K562 (cell line): ENCODE measurements around the gene BMP6. TPM values are rescaled to one million over a fixed set of nuclear protein-coding genes. Genes with fewer than 3 reads are reported as not detected.

ENCODE experiments used
- ATAC-seq: fragments of 200-7000 bp; cut with Tn5 transposase; 3 replicates; pipeline ENCODE4 v1.9.1; 2020; ENCODE audit warnings: moderate library complexity
- BruUV-seq: library from RNA; stranded (reverse); fragments of 400-500 nt; replicated peaks from 2 replicates; lab custom pipeline; 2021; lab: Mats Ljungman, UMichigan
- CTCF ChIA-PET: fragments of 300-600 bp; formaldehyde crosslinking; extraction: SDS; loops from one replicate; lab custom pipeline; 2021; ENCODE audit warnings: low intra/inter-chr PET ratio; lab: Yijun Ruan, JAX
- POLR2A ChIA-PET: fragments of 300-600, 350-650 bp; sonication (Branson Sonifier 250); formaldehyde crosslinking; extraction: SDS; loops from one replicate; lab custom pipeline; 2021; ENCODE audit warnings: antibody characterized with exemption, inconsistent platforms; lab: Yijun Ruan, JAX
- DNase-seq, 4 experiments: peaks; one replicate each; pipeline versions ENCODE4 v3.0.0 to v3.0.0-alpha.2; 2011 to 2018; ENCODE audit warnings: low spot score in 3 of 4, mixed read lengths in 3 of 4; ENCODE audit errors: extremely low read depth in 1 of 4
- FAIRE-seq: peaks from 2 replicates; lab custom pipeline; 2011; peaks lifted over from hg19 to GRCh38; lab: Jason Lieb, UNC
- H2AFZ ChIP-seq: 2 replicates; pipeline ENCODE4 v1.6.0; 2011; ENCODE audit warnings: low read depth, low read length, control low read depth, inconsistent platforms
- H3K27ac ChIP-seq: fragments of 200-600 bp; 3 replicates; pipeline ENCODE4 v1.8.0; 2011; ENCODE audit warnings: low read depth, mild to moderate bottlenecking, control low read depth, inconsistent platforms, low read length, moderate library complexity, mixed read lengths; ENCODE audit errors: extremely low read depth
- H3K27me3 ChIP-seq, 2 experiments: fragments of 300-600 bp in 1 of 2; 2 replicates in 1 of 2; 3 replicates in 1 of 2; pipeline versions ENCODE4 v1.6.0 to v1.8.0; 2011; ENCODE audit warnings: inconsistent platforms in 2 of 2, low read length in 2 of 2, mild to moderate bottlenecking in 1 of 2, mixed read lengths in 1 of 2, moderate library complexity in 1 of 2; ENCODE audit not compliant: control insufficient read depth in 2 of 2, insufficient read depth in 2 of 2
- H3K36me3 ChIP-seq: fragments of 300-600 bp; 3 replicates; pipeline ENCODE4 v1.8.0; 2011; ENCODE audit warnings: mild to moderate bottlenecking, low read length, inconsistent platforms; ENCODE audit not compliant: control insufficient read depth, insufficient read depth
- H3K4me1 ChIP-seq, 2 experiments: fragments of 200-600 bp in 1 of 2; replicated peaks in 1 of 2; 2 replicates in 1 of 2; 3 replicates in 1 of 2; pipeline versions ENCODE4 v1.5.1 to v1.8.0; 2011; ENCODE audit warnings: inconsistent platforms in 2 of 2, low read length in 2 of 2, mild to moderate bottlenecking in 1 of 2, mixed read lengths in 1 of 2, moderate library complexity in 1 of 2; ENCODE audit not compliant: control insufficient read depth in 2 of 2, insufficient read depth in 2 of 2
- H3K4me2 ChIP-seq: 2 replicates; pipeline ENCODE4 v1.6.1; 2011; ENCODE audit warnings: low read length, control low read depth, inconsistent platforms, mixed read lengths; ENCODE audit not compliant: insufficient read depth
- H3K4me3 ChIP-seq: fragments of 200-600 bp; sonication (generic), shearing (Covaris generic); 2 replicates; pipeline ENCODE4 v1.5.1; 2016; ENCODE audit warnings: control low read depth, inconsistent platforms
- H3K79me2 ChIP-seq: fragments of 200-600 bp; 3 replicates; pipeline ENCODE4 v1.8.0; 2011; ENCODE audit warnings: low read length, inconsistent platforms; ENCODE audit not compliant: control insufficient read depth, insufficient read depth
- H3K9ac ChIP-seq, 2 experiments: 2 replicates each; pipeline versions ENCODE4 v1.6.0 to v1.6.1; 2011; ENCODE audit warnings: low read depth in 2 of 2, low read length in 2 of 2, control low read depth in 1 of 2, inconsistent platforms in 1 of 2, mild to moderate bottlenecking in 1 of 2, mixed read lengths in 1 of 2; ENCODE audit not compliant: insufficient read depth in 1 of 2
- H3K9me1 ChIP-seq: one replicate; pipeline ENCODE4 v1.6.0; 2011; ENCODE audit warnings: inconsistent platforms, mild to moderate bottlenecking, low read length, moderate library complexity; ENCODE audit not compliant: control insufficient read depth, insufficient read depth
- H3K9me3 ChIP-seq: replicated peaks from 2 replicates; pipeline ENCODE4 v1.5.1; 2011; ENCODE audit warnings: low read depth, low read length, inconsistent platforms; ENCODE audit not compliant: control insufficient read depth, insufficient read depth
- H4K20me1 ChIP-seq: replicated peaks from 2 replicates; pipeline ENCODE4 v1.6.1; 2011; ENCODE audit warnings: low read length, inconsistent platforms, mixed read lengths; ENCODE audit not compliant: control insufficient read depth, insufficient read depth
- GATA2 ChIP-seq: sonication (generic); formaldehyde crosslinking; IDR thresholded peaks from 2 replicates; pipeline ENCODE4 v1.4.0; 2020; ENCODE audit warnings: mild to moderate bottlenecking, missing genetic modification reagents
- LCOR ChIP-seq: sonication (generic); formaldehyde crosslinking; IDR thresholded peaks from 2 replicates; pipeline ENCODE4 v1.8.0; 2022; ENCODE audit warnings: mild to moderate bottlenecking, missing genetic modification reagents
- MAZ ChIP-seq, 2 experiments: fragments of 450-650 bp in 1 of 2; sonication (generic) in 1 of 2; formaldehyde crosslinking; IDR thresholded peaks in 1 of 2; conservative IDR thresholded peaks in 1 of 2; 2 replicates each; pipeline versions ENCODE4 v1.4.0 to v1.5.0; 2020; ENCODE audit warnings: mild to moderate bottlenecking in 1 of 2, missing genetic modification reagents in 1 of 2
- SAFB2 ChIP-seq: fragments of 200-400 bp; formaldehyde crosslinking; IDR thresholded peaks from 2 replicates; pipeline ENCODE4 v1.6.1; 2018; ENCODE audit warnings: borderline replicate concordance, low read length, low read depth, moderate library complexity; ENCODE audit not compliant: severe bottlenecking
- WGBS: fragments of 100-300 bp; shearing (Covaris generic); methylation state at CpG from one replicate; pipeline ENCODE4 v1.1.6; 2016; ENCODE audit warnings: low coverage, mixed read lengths; ENCODE audit not compliant: insufficient coverage; ENCODE audit errors: missing lambda C conversion rate; 5-methylcytosine and 5-hydroxymethylcytosine counted together
- in situ Hi-C: fragments of 300-500 bp; cut with MboI; formaldehyde crosslinking; loops from 4 replicates; pipeline ENCODE4 v1.15.0; 2018; ENCODE audit warnings: inconsistent platforms, mixed read lengths
- intact Hi-C: fragments of 100-400 bp; cut with micrococcal nuclease; formaldehyde crosslinking; loops from 2 replicates; pipeline ENCODE4 v1.14.2; 2022
- polyA plus RNA-seq, 8 experiments: library from polyadenylated mRNA; depleted of rRNA in 4 of 8; stranded (reverse) in 5 of 8; unstranded in 3 of 8; fragments of >200 nt; fragmentation: Nextera tagmentation in 2 of 8; fragmentation: Illumina TruSeq in 1 of 8; extraction: Ambion mirVana in 2 of 8; extraction: Trizol in 1 of 8; gene quantifications; 2 replicates each; pipeline versions ENCODE4 v1.2.1 to v1.2.3, GENCODE V29; 2011 to 2014; ENCODE audit warnings: inconsistent platforms in 1 of 8, missing spikeins in 1 of 8
- total RNA-seq, 7 experiments: library from RNA; depleted of rRNA in 6 of 7; stranded (reverse); fragments of >200 nt in 6 of 7; fragmentation: Illumina TruSeq in 2 of 7; extraction: Trizol in 2 of 7; gene quantifications; 2 replicates each; pipeline versions ENCODE4 v1.2.1 to v1.2.3, GENCODE V29; 2011 to 2021; ENCODE audit warnings: low replicate concordance in 1 of 7
- TF ChIP-seq, protein P1 (sequence below), 2 experiments: fragments of 450-650 bp; conservative IDR thresholded peaks; 2 replicates each; pipeline ENCODE4 v1.6.1; 2017; ENCODE audit warnings: mild to moderate bottlenecking in 2 of 2, moderate library complexity in 2 of 2
- TF ChIP-seq, protein P2 (sequence below): sonication (generic); formaldehyde crosslinking; IDR thresholded peaks from 2 replicates; pipeline ENCODE4 v1.5.0; 2020; ENCODE audit warnings: missing genetic modification reagents
- TF ChIP-seq, protein P3 (sequence below): fragments of 200-400 bp; formaldehyde crosslinking; IDR thresholded peaks from 2 replicates; pipeline ENCODE4 v1.6.1; 2017; ENCODE audit warnings: mild to moderate bottlenecking, low read depth, low read length, moderate library complexity
- TF ChIP-seq, protein P4 (sequence below): sonication (generic); formaldehyde crosslinking; IDR thresholded peaks from 2 replicates; pipeline ENCODE4 v1.9.0; 2022; ENCODE audit warnings: mild to moderate bottlenecking, missing genetic modification reagents

BMP6 gene
- total and polyA plus RNA-seq, 9 of the 15 experiments (the other 6 are each of a cell fraction or from before 2014, with no cell fraction given): 0.01 to 0.13 (median 0.06) TPM; not detected in 3

DNA sequence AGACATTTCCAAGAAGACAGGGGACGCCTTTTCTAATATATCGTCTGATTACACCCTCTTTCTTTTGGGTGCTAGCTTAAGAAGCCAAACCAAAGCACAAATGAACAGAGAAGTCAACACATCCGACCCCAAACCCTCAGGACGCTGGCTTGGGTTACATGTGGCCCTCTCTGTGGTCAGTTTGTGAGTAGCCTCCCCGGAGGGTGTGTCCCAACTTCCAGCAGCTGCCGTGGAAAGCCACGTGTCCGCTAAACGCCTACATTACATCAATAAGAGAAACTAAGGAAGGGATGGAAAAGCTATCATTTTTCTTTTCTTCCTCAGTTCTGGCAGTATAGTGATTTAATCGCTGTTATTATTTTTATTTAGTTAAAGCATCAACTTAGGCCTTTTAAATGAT, 487 bp upstream of the BMP6 start:
- no TSS peak for BruUV-seq
- H3K27ac ChIP-seq: no peak overlapping the region
- no peak for DNase-seq
- H2AFZ ChIP-seq: 0 out of 2 replicates have a peak overlapping the region, but pooled peaks have one; percentile 67
- peak overlapping the region; percentile 56; the same call in 1 of the 2 replicates for H3K4me2 ChIP-seq
- ATAC-seq: no peak
- intact Hi-C loops: no loop called here
- in situ Hi-C loops: loop anchor here (5.0 kb wide), 1 partner anchor 262 kb away; no protein-coding TSS in a partner anchor
- WGBS: 5% methylated on average over 10 of the region's 10 CpGs
- H3K79me2 ChIP-seq: no peaks in the 10 kb centered on the region
- CTCF ChIA-PET: no interaction called here
- POLR2A ChIA-PET: interaction anchor here (0.6 to 1.2 kb wide), 2 partner anchors 76 to 79 kb away, joined by 3 read pairs; no protein-coding TSS in a partner anchor
- peak; percentile 15 for FAIRE-seq
- peaks cover 0 to 30% of the 10 kb centered on the region in 2 experiments; a peak in 3 of 5 replicates for H3K4me1 ChIP-seq
- no peaks in the 10 kb centered on the region for H3K9me3 ChIP-seq
- H3K9me1 ChIP-seq: no peaks in the 10 kb centered on the region
- H3K27me3 ChIP-seq: peaks cover 40 to 53% of the 10 kb centered on the region in 2 experiments
- H4K20me1 ChIP-seq: peaks cover 12% of the 10 kb centered on the region
- no peak overlapping the region for H3K9ac ChIP-seq
- no peaks in the 10 kb centered on the region for H3K36me3 ChIP-seq
- no peak overlapping the region for H3K4me3 ChIP-seq
- TF ChIP-seq LCOR (CRISPR knock-in tag): no peak; the same call in 1 of the 2 replicates
- TF ChIP-seq, protein P1, sequence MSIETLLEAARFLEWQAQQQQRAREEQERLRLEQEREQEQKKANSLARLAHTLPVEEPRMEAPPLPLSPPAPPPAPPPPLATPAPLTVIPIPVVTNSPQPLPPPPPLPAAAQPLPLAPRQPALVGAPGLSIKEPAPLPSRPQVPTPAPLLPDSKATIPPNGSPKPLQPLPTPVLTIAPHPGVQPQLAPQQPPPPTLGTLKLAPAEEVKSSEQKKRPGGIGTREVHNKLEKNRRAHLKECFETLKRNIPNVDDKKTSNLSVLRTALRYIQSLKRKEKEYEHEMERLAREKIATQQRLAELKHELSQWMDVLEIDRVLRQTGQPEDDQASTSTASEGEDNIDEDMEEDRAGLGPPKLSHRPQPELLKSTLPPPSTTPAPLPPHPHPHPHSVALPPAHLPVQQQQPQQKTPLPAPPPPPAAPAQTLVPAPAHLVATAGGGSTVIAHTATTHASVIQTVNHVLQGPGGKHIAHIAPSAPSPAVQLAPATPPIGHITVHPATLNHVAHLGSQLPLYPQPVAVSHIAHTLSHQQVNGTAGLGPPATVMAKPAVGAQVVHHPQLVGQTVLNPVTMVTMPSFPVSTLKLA (conservative IDR thresholded peaks at IDR 0.05): 0 out of 4 replicates have a peak, but pooled peaks of 1 of the 2 experiments have one; percentile 33
- no peak for TF ChIP-seq SAFB2
- no peak for TF ChIP-seq GATA2 (CRISPR knock-in tag)
- no peak for TF ChIP-seq MAZ (CRISPR knock-in tag; conservative IDR thresholded peaks at IDR 0.05 in 1 of 2, IDR thresholded peaks at IDR 0.05 in 1 of 2)
- TF ChIP-seq, protein P2, sequence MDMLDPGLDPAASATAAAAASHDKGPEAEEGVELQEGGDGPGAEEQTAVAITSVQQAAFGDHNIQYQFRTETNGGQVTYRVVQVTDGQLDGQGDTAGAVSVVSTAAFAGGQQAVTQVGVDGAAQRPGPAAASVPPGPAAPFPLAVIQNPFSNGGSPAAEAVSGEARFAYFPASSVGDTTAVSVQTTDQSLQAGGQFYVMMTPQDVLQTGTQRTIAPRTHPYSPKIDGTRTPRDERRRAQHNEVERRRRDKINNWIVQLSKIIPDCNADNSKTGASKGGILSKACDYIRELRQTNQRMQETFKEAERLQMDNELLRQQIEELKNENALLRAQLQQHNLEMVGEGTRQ (CRISPR knock-in tag): 0 out of 2 replicates have a peak, but pooled peaks have one; percentile 28
- TF ChIP-seq, protein P3, sequence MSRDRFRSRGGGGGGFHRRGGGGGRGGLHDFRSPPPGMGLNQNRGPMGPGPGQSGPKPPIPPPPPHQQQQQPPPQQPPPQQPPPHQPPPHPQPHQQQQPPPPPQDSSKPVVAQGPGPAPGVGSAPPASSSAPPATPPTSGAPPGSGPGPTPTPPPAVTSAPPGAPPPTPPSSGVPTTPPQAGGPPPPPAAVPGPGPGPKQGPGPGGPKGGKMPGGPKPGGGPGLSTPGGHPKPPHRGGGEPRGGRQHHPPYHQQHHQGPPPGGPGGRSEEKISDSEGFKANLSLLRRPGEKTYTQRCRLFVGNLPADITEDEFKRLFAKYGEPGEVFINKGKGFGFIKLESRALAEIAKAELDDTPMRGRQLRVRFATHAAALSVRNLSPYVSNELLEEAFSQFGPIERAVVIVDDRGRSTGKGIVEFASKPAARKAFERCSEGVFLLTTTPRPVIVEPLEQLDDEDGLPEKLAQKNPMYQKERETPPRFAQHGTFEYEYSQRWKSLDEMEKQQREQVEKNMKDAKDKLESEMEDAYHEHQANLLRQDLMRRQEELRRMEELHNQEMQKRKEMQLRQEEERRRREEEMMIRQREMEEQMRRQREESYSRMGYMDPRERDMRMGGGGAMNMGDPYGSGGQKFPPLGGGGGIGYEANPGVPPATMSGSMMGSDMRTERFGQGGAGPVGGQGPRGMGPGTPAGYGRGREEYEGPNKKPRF: no peak
- TF ChIP-seq, protein P4, sequence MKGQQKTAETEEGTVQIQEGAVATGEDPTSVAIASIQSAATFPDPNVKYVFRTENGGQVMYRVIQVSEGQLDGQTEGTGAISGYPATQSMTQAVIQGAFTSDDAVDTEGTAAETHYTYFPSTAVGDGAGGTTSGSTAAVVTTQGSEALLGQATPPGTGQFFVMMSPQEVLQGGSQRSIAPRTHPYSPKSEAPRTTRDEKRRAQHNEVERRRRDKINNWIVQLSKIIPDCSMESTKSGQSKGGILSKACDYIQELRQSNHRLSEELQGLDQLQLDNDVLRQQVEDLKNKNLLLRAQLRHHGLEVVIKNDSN: 0 out of 2 replicates have a peak, but pooled peaks have one; percentile 7
